H1 (cell line): ENCODE data around the gene PPP4R4. TPM values are rescaled to one million over a fixed set of nuclear protein-coding genes. Genes with fewer than 3 reads are reported as not detected.

ENCODE experiments used
- CTCF ChIA-PET: fragments of 300-600 bp; sonication (Branson Sonifier 250); formaldehyde crosslinking; loops from one replicate; lab custom pipeline; 2021; ENCODE audit not compliant: partially characterized antibody; lab: Charles Lee
- POLR2A ChIA-PET: fragments of 300-600 bp; sonication (Branson Sonifier 250); formaldehyde crosslinking; loops from one replicate; lab custom pipeline; 2021; ENCODE audit warnings: inconsistent platforms; ENCODE audit not compliant: partially characterized antibody; lab: Charles Lee
- DNase-seq, 2 experiments: peaks; one replicate each; pipeline versions ENCODE4 v3.0.0 to v3.0.0-alpha.2; 2010 to 2022; ENCODE audit warnings: low spot score in 2 of 2, low read depth in 1 of 2, mixed read lengths in 1 of 2
- FAIRE-seq: peaks from 2 replicates; lab custom pipeline; 2011; peaks lifted over from hg19 to GRCh38; lab: Jason Lieb, UNC
- H2AFZ ChIP-seq: 2 replicates; pipeline ENCODE4 v1.8.1; 2012; ENCODE audit warnings: low read length, inconsistent platforms
- H2AK5ac ChIP-seq: 2 replicates; pipeline ENCODE4 v1.6.1; 2013; ENCODE audit warnings: low read depth, low read length
- H2BK120ac ChIP-seq: replicated peaks from 2 replicates; pipeline ENCODE3; 2013; ENCODE audit warnings: low read depth, low read length, inconsistent platforms
- H2BK12ac ChIP-seq: 2 replicates; pipeline ENCODE4 v1.6.1; 2013; ENCODE audit warnings: low read depth, low read length
- H2BK15ac ChIP-seq: 2 replicates; pipeline ENCODE4 v1.6.1; 2013; ENCODE audit warnings: low read length
- H2BK20ac ChIP-seq: 2 replicates; pipeline ENCODE4 v1.6.1; 2013; ENCODE audit warnings: low read length
- H2BK5ac ChIP-seq: 2 replicates; pipeline ENCODE4 v1.6.1; 2013; ENCODE audit warnings: low read depth, low read length
- H3K14ac ChIP-seq: 2 replicates; pipeline ENCODE4 v1.6.1; 2013; ENCODE audit warnings: inconsistent platforms; ENCODE audit not compliant: insufficient read length
- H3K18ac ChIP-seq: 2 replicates; pipeline ENCODE4 v1.6.1; 2013; ENCODE audit warnings: low read length; ENCODE audit errors: extremely low read depth
- H3K23ac ChIP-seq: 2 replicates; pipeline ENCODE4 v1.6.1; 2013; ENCODE audit warnings: inconsistent platforms; ENCODE audit not compliant: insufficient read length
- H3K23me2 ChIP-seq: 2 replicates; pipeline ENCODE4 v1.6.1; 2013; ENCODE audit warnings: low read depth, low read length
- H3K27ac ChIP-seq: 2 replicates; pipeline ENCODE4 v1.6.1; 2011; ENCODE audit warnings: low read depth, low read length, inconsistent platforms
- H3K27me3 ChIP-seq, 4 experiments: replicated peaks in 1 of 4; 1 replicate in 1 of 4; 2 replicates in 3 of 4; pipeline versions ENCODE4 v1.6.1 to v1.8.1; 2011 to 2013; ENCODE audit warnings: low read length in 3 of 4, mild to moderate bottlenecking in 3 of 4, inconsistent platforms in 2 of 4, mixed read lengths in 2 of 4, moderate library complexity in 1 of 4; ENCODE audit not compliant: control insufficient read depth in 3 of 4, insufficient read depth in 3 of 4; ENCODE audit errors: extremely low read depth in 1 of 4
- H3K36me3 ChIP-seq, 4 experiments: 2 replicates each; pipeline versions ENCODE4 v1.6.1 to v1.8.1; 2011 to 2013; ENCODE audit warnings: mild to moderate bottlenecking in 4 of 4, low read length in 3 of 4, moderate library complexity in 2 of 4, control low read depth in 1 of 4, inconsistent platforms in 1 of 4; ENCODE audit not compliant: insufficient read depth in 4 of 4, control insufficient read depth in 2 of 4
- H3K4ac ChIP-seq: replicated peaks from 2 replicates; pipeline ENCODE3; 2013; ENCODE audit warnings: low read length, low read depth, mixed read lengths, inconsistent platforms; ENCODE audit not compliant: insufficient read length
- H3K4me1 ChIP-seq, 4 experiments: replicated peaks in 1 of 4; 1 replicate in 1 of 4; 2 replicates in 3 of 4; pipeline versions ENCODE4 v1.6.1 to v1.8.1; 2011 to 2013; ENCODE audit warnings: low read length in 3 of 4, inconsistent platforms in 2 of 4, mixed read lengths in 1 of 4; ENCODE audit not compliant: insufficient read depth in 4 of 4, control insufficient read depth in 3 of 4
- H3K4me2 ChIP-seq, 2 experiments: 2 replicates each; pipeline versions ENCODE4 v1.6.1 to v1.8.1; 2011 to 2013; ENCODE audit warnings: low read depth in 2 of 2, low read length in 2 of 2, control low read depth in 1 of 2, inconsistent platforms in 1 of 2, mild to moderate bottlenecking in 1 of 2; ENCODE audit not compliant: insufficient read depth in 1 of 2
- H3K4me3 ChIP-seq, 4 experiments: fragments of 200-600, 300-600 bp in 1 of 4; sonication (generic), shearing (Covaris generic), sonication (Bioruptor Twin) in 1 of 4; 2 replicates each; pipeline versions ENCODE4 v1.5.1 to v1.8.1; 2011 to 2016; ENCODE audit warnings: low read length in 4 of 4, low read depth in 3 of 4, control low read depth in 2 of 4, inconsistent platforms in 2 of 4, mild to moderate bottlenecking in 2 of 4, mixed read lengths in 1 of 4, moderate library complexity in 1 of 4; ENCODE audit not compliant: insufficient read depth in 2 of 4; ENCODE audit errors: extremely low read depth in 1 of 4
- H3K56ac ChIP-seq: replicated peaks from 2 replicates; pipeline ENCODE3; 2013; ENCODE audit warnings: low read depth, mild to moderate bottlenecking, mixed read lengths, low read length, inconsistent platforms; ENCODE audit not compliant: insufficient read length
- H3K79me1 ChIP-seq: 2 replicates; pipeline ENCODE4 v1.6.1; 2013; ENCODE audit warnings: low read depth, low read length, control low read depth
- H3K79me2 ChIP-seq, 2 experiments: 2 replicates each; pipeline versions ENCODE4 v1.6.1 to v1.8.1; 2012 to 2013; ENCODE audit warnings: low read length in 2 of 2, mild to moderate bottlenecking in 2 of 2, inconsistent platforms in 1 of 2; ENCODE audit not compliant: insufficient read depth in 2 of 2, control insufficient read depth in 1 of 2
- H3K9ac ChIP-seq, 4 experiments: replicated peaks in 1 of 4; 1 replicate in 1 of 4; 2 replicates in 3 of 4; pipeline versions ENCODE4 v1.6.1 to v1.8.1; 2011 to 2013; ENCODE audit warnings: low read depth in 3 of 4, low read length in 3 of 4, control low read depth in 2 of 4, mild to moderate bottlenecking in 2 of 4, moderate library complexity in 2 of 4, inconsistent platforms in 1 of 4; ENCODE audit errors: extremely low read depth in 1 of 4
- H3K9me3 ChIP-seq, 2 experiments: 2 replicates each; pipeline versions ENCODE4 v1.6.1 to v1.8.1; 2012 to 2013; ENCODE audit warnings: mild to moderate bottlenecking in 2 of 2, moderate library complexity in 2 of 2, control low read depth in 1 of 2, inconsistent platforms in 1 of 2, low read depth in 1 of 2, low read length in 1 of 2, mixed read lengths in 1 of 2; ENCODE audit not compliant: insufficient read depth in 2 of 2
- H4K20me1 ChIP-seq, 2 experiments: replicated peaks in 1 of 2; 2 replicates each; pipeline versions ENCODE3 to v1.8.1; 2011 to 2013; ENCODE audit warnings: inconsistent platforms in 2 of 2, low read length in 2 of 2, mild to moderate bottlenecking in 1 of 2; ENCODE audit not compliant: insufficient read depth in 2 of 2, control insufficient read depth in 1 of 2
- H4K5ac ChIP-seq: 2 replicates; pipeline ENCODE4 v1.6.1; 2013; ENCODE audit warnings: low read length, low read depth, mixed read lengths, inconsistent platforms; ENCODE audit not compliant: insufficient read length
- H4K8ac ChIP-seq: 2 replicates; pipeline ENCODE4 v1.8.0; 2013; ENCODE audit warnings: mild to moderate bottlenecking, moderate library complexity, low read length, inconsistent platforms; ENCODE audit not compliant: insufficient read depth; ENCODE audit errors: extremely low read depth
- H4K91ac ChIP-seq: replicated peaks from 2 replicates; pipeline ENCODE3; 2013; ENCODE audit warnings: low read length, mixed read lengths, inconsistent platforms; ENCODE audit not compliant: insufficient read length
- CBX8 ChIP-seq: fragments of 300-800, 300-1000 bp; sonication (generic); IDR thresholded peaks from 2 replicates; pipeline ENCODE4 v1.7.1; 2016; ENCODE audit warnings: low read depth, low read length, borderline replicate concordance
- CREB1 ChIP-seq: IDR thresholded peaks from 2 replicates; pipeline ENCODE4 v1.6.1; 2012; ENCODE audit warnings: inconsistent platforms
- GABPA ChIP-seq: IDR thresholded peaks from 2 replicates; pipeline ENCODE4 v1.6.1; 2011; ENCODE audit warnings: mild to moderate bottlenecking, low read length, moderate library complexity, borderline replicate concordance; ENCODE audit not compliant: insufficient read depth
- KDM4A ChIP-seq: IDR thresholded peaks from one replicate; pipeline ENCODE4 v1.7.1; 2012; ENCODE audit warnings: low read depth, mild to moderate bottlenecking, moderate library complexity, low read length, inconsistent platforms; ENCODE audit not compliant: severe bottlenecking
- NANOG ChIP-seq: IDR thresholded peaks from 2 replicates; pipeline ENCODE4 v1.6.1; 2011; ENCODE audit warnings: low read length, low read depth, mild to moderate bottlenecking, inconsistent platforms; ENCODE audit not compliant: insufficient read depth, poor library complexity, severe bottlenecking
- POU5F1 ChIP-seq: IDR thresholded peaks from 2 replicates; pipeline ENCODE4 v1.6.1; 2011; ENCODE audit warnings: low read depth, mild to moderate bottlenecking, low read length, moderate library complexity
- RBBP5 ChIP-seq: IDR thresholded peaks from 2 replicates; pipeline ENCODE4 v1.7.1; 2012; ENCODE audit warnings: low read depth, mild to moderate bottlenecking, inconsistent platforms, low read length, moderate library complexity, borderline replicate concordance
- RXRA ChIP-seq: IDR thresholded peaks from 2 replicates; pipeline ENCODE4 v1.6.1; 2011; ENCODE audit warnings: low read depth, mild to moderate bottlenecking, low read length, moderate library complexity; ENCODE audit not compliant: insufficient read depth
- SIN3A ChIP-seq, 2 experiments: IDR thresholded peaks in 1 of 2; conservative IDR thresholded peaks in 1 of 2; 2 replicates each; pipeline ENCODE4 v1.6.1; 2011 to 2012; ENCODE audit warnings: low read length in 2 of 2, improper control_type of control experiment in 1 of 2, low read depth in 1 of 2, mild to moderate bottlenecking in 1 of 2
- SIRT6 ChIP-seq: IDR thresholded peaks from one replicate; pipeline ENCODE4 v1.7.1; 2012; ENCODE audit warnings: low read length, inconsistent platforms
- SP4 ChIP-seq: IDR thresholded peaks from 2 replicates; pipeline ENCODE4 v1.6.1; 2012; ENCODE audit warnings: low read length, inconsistent platforms
- TAF1 ChIP-seq: IDR thresholded peaks from 2 replicates; pipeline ENCODE4 v1.6.1; 2011; ENCODE audit warnings: mild to moderate bottlenecking, low read depth, low read length
- USF2 ChIP-seq: IDR thresholded peaks from 2 replicates; pipeline ENCODE4 v1.6.1; 2011; ENCODE audit warnings: low read length, improper control_type of control experiment
- WGBS, 2 experiments: shearing (Covaris generic) in 1 of 2; methylation state at CpG; one replicate each; pipeline versions ENCODE4 v1.1.6 to v1.1.7; 2013 to 2015; ENCODE audit warnings: low lambda C conversion rate in 2 of 2, mixed read lengths in 2 of 2, inconsistent platforms in 1 of 2, low coverage in 1 of 2, missing lambda C conversion rate in 1 of 2; ENCODE audit not compliant: insufficient replicate concordance in 2 of 2, insufficient coverage in 1 of 2, insufficient read length in 1 of 2; ENCODE audit errors: extremely low coverage in 1 of 2, missing lambda C conversion rate in 1 of 2; 5-methylcytosine and 5-hydroxymethylcytosine counted together
- polyA plus RNA-seq, 7 experiments: library from polyadenylated mRNA; depleted of rRNA in 3 of 7; stranded (reverse) in 5 of 7; unstranded in 2 of 7; fragments of >200 nt in 5 of 7; fragments of 200-250 nt in 2 of 7; gene quantifications; 1 replicate in 5 of 7; 2 replicates in 1 of 7; 4 replicates in 1 of 7; pipeline versions ENCODE4 v1.2.1 to v1.2.3, GENCODE V29; 2011 to 2013; ENCODE audit warnings: missing spikeins in 2 of 7, mixed read lengths in 2 of 7
- total RNA-seq: library from RNA; stranded (reverse); fragmentation: NEBNext Ultra II Directional; extraction: Animal tissue kit (Norgen Biotek cat#: 25700); gene quantifications from 2 replicates; pipeline ENCODE4 v1.2.1, GENCODE V29; 2021

PPP4R4 gene
- total and polyA plus RNA-seq, 2 of the 8 experiments (the other 6 are each of a cell fraction or from before 2014, with no cell fraction given): 3.3 to 9.6 TPM

DNA sequence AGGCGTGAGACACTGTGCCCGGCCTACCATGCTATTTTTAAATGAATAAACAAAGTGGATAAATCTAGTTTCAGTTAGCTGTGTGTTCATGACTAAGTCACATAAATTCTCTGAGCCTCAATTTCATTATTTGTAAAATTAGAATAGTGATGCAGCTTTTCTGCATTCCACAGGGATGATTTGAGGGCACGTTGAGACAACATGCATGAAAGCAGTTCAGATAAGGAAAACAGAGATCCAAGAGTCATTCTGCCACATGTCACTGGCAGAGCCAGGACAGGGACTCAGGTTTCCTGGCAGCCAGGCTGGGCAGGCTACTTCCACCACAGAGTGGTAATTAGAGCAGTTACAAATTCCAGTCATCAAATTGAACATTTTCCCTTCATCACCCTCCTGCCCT is 2.9 kb upstream of the PPP4R4 start:
- no peaks in the 10 kb centered on the region for H3K79me1 ChIP-seq
- H4K5ac ChIP-seq: no peak overlapping the region
- no peak overlapping the region for H4K8ac ChIP-seq
- H3K9ac ChIP-seq: no peak overlapping the region
- H3K4ac ChIP-seq: no peak overlapping the region
- no peak overlapping the region for H3K27ac ChIP-seq
- no peaks in the 10 kb centered on the region; a peak in 1 of 7 replicates for H3K4me1 ChIP-seq
- no peak overlapping the region for H3K18ac ChIP-seq
- H3K56ac ChIP-seq: no peak overlapping the region
- H3K27me3 ChIP-seq: peaks cover 0 to 4% (median 0%) of the 10 kb centered on the region in 4 experiments; a peak in 2 of 7 replicates
- no peak for DNase-seq
- H3K36me3 ChIP-seq: no peaks in the 10 kb centered on the region
- WGBS, 2 experiments: 91% methylated on average over 3 of the region's 3 CpGs; no CpG with 5 or more reads in 1 of the 2 experiments
- H2BK15ac ChIP-seq: no peak overlapping the region
- CTCF ChIA-PET: interaction anchor here (1.4 to 2.1 kb wide), 3 partner anchors 29 to 42 kb away, joined by 4 to 8 read pairs (median 7); no protein-coding TSS in a partner anchor
- no peak overlapping the region for H2BK20ac ChIP-seq
- H3K23ac ChIP-seq: no peak overlapping the region
- peaks cover 0 to 8% of the 10 kb centered on the region in 2 experiments; a peak in 1 of 4 replicates for H3K79me2 ChIP-seq
- peaks cover 9% of the 10 kb centered on the region; the same call in 1 of the 2 replicates for H3K23me2 ChIP-seq
- no peaks in the 10 kb centered on the region for H3K9me3 ChIP-seq
- H3K4me2 ChIP-seq: no peak overlapping the region
- no peak overlapping the region for H4K91ac ChIP-seq
- no peak overlapping the region for H2AFZ ChIP-seq
- no peak overlapping the region for H2BK12ac ChIP-seq
- no peak overlapping the region for H3K14ac ChIP-seq
- FAIRE-seq: no peak
- H2BK120ac ChIP-seq: no peak overlapping the region
- no peak overlapping the region for H2BK5ac ChIP-seq
- no peaks in the 10 kb centered on the region for H4K20me1 ChIP-seq
- H3K4me3 ChIP-seq: no peak overlapping the region
- POLR2A ChIA-PET: interaction anchor here (1.0 kb wide), 1 partner anchor 11 kb away, joined by 3 read pairs; no protein-coding TSS in a partner anchor
- H2AK5ac ChIP-seq: no peak overlapping the region
- TF ChIP-seq RBBP5 (no peak), NANOG (no peak), CREB1 (no peak), SP4 (no peak), GABPA (no peak), KDM4A (no peak), SIRT6 (no peak), SIN3A (conservative IDR thresholded peaks at IDR 0.05 in 1 of 2, IDR thresholded peaks at IDR 0.05 in 1 of 2; ENCODE audit: low read depth in 1 of 2, low read length in 2 of 2) (no peak), USF2 (no peak), TAF1 (no peak), POU5F1 (no peak), CBX8 (no peak), RXRA (no peak)
